ENCODE measurements around the gene HOMER1.
"Not testable (repeated sequence)": the region's sequence is repeated elsewhere in the genome, so short reads cannot be mapped to it uniquely, and the experiment has no call there.

The HOMER1 gene

GRCh38 chr5:79516331-79516730 is 2.4 kb upstream of the HOMER1 start:
- not testable (repeated sequence) for DNase-seq

GRCh38 chr5:79514391-79515105 is 614 bp upstream of the HOMER1 start:
- peak; percentile 98 for DNase-seq

GRCh38 chr5:79513308-79513703 is 628 bp downstream of the HOMER1 start:
- no peak for DNase-seq

- no peak for DNase-seq
Measured at GRCh38 chr5:79512471-79513307, 1.2 kb downstream of the HOMER1 start.

GRCh38 chr5:79512049-79512448 is 1.9 kb downstream of the HOMER1 start:
- peak; percentile 70 for DNase-seq

GRCh38 chr5:79510638-79511037 is 3.3 kb downstream of the HOMER1 start:
- DNase-seq = peak; percentile 29

- no peak for DNase-seq
Measured at GRCh38 chr5:79509244-79509885, 4.6 kb downstream of the HOMER1 start.

- DNase-seq = no peak
Measured at GRCh38 chr5:79508794-79509193, 5.1 kb downstream of the HOMER1 start.

GRCh38 chr5:79508354-79508753 is 5.6 kb downstream of the HOMER1 start:
- no peak for DNase-seq

GRCh38 chr5:79507251-79508205 is 6.4 kb downstream of the HOMER1 start:
- no peak for DNase-seq

GRCh38 chr5:79505138-79505537 is 8.8 kb downstream of the HOMER1 start:
- no peak for DNase-seq

- no peak for DNase-seq
Measured at GRCh38 chr5:79503794-79504495, 10.0 kb downstream of the HOMER1 start.

- DNase-seq = no peak
Measured at GRCh38 chr5:79499640-79500273, 14.2 kb downstream of the HOMER1 start.

- DNase-seq = no peak
Measured at GRCh38 chr5:79495311-79495710, 18.6 kb downstream of the HOMER1 start.

GRCh38 chr5:79493596-79494345 is 20.2 kb downstream of the HOMER1 start:
- DNase-seq = no peak

GRCh38 chr5:79491690-79492317 is 22.1 kb downstream of the HOMER1 start:
- no peak for DNase-seq

- no peak for DNase-seq
Measured at GRCh38 chr5:79490323-79490936, 23.5 kb downstream of the HOMER1 start.

- DNase-seq = no peak
Measured at GRCh38 chr5:79489773-79490172, 24.2 kb downstream of the HOMER1 start.

GRCh38 chr5:79488775-79489174 is 25.2 kb downstream of the HOMER1 start:
- no peak for DNase-seq

- DNase-seq = no peak
Measured at GRCh38 chr5:79488058-79488457, 25.9 kb downstream of the HOMER1 start.
